ENCODE data around the gene VWA3B.
"Not testable (repeated sequence)": the region's sequence is repeated elsewhere in the genome, so short reads cannot be mapped to it uniquely, and the experiment has no call there.

Gene VWA3B

DNA sequence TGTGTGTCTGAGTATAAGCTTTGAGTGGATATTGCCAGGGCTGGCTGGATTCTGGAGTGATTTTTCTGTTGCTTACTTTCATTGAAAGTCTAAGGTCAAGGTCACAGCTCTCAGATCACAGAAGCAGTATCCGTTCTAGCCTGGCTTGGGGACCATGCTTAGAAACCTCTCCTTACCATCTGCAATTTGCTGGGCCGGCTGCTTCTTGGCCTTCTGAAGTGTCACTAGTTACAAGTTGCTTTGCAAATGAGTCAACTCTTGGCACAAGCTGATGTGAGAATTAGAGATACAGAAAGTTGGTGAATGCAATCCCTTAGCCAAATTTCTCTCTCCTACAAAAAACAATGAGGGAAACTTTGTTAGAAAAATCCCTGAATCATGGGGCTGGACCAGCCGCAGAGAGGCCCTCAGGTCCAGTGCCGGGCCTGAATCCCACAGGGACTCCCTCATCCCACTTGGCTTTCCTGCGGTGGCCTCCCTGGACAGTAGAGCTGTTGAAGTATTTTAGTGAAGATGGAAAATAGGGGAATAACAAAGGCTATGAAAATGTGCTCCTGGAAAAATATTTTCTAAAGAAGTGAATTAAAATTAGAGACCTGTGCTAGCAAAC lies 166.6 kb downstream of the VWA3B start:
- no peak for DNase-seq

DNA sequence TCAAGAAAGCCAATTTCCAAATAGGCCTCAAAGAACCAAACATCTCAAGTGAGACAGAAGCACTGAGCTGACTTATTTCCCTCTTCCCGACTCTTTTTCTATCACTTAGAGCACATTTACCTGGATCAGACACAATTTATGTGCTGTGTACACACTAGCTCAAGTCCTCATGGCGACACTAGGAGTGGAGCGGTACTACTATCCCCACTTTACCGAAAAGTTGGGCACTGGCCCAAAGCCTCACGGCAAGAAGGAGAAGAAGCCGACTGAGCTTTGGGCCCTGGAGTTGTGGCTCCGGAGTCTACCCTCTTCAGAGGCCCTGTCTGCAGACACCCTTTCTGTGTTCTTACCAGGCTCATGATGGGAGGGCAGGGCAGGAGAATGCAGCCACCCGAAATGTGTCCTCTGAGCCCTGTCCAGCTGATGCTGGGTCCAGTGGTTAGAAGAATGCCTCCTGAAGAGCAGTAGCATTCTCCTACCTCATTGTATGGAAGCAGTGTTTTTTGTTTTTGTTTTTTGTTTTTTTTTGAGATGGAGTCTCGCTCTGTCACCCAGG lies 167.6 kb downstream of the VWA3B start:
- no peak for DNase-seq

DNA sequence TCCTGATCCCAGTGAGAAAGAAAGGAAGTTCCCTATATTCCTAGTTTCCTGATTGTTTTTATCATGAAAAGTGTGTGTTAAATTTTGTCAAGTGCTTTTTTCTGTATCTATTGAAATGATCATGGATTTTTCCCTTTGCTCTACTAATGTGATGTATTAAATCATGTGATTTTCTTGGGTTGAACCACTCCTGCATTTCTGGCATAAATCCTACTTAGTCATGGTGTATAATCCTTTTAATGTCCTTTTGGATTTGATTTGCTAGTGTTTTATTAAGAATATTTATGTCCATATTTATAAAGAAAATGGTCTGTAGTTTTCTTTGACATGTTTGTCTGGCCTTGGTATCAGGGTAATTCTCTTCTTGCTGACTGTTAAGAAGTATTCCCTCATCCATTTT lies 171.9 kb downstream of the VWA3B start:
- DNase-seq = no peak

DNA sequence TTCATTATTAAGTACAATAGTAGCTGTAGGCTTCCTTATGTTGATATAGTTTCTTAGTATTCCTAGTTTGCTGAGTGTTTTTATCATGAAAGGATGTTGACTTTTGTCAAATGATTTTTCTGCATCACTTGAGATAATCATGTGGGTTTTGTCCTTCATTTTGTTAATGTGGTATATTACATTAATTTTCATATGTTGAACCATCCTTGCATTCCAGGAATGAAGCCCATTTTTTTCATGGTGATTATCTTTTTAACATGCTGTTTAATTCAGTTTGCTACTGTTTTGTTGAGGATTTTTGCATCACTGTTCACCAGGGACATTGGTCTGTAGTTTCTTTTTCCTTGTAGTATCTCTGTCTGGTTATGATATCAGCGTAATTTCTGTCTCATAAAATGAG lies 176.4 kb downstream of the VWA3B start:
- DNase-seq = no peak

DNA sequence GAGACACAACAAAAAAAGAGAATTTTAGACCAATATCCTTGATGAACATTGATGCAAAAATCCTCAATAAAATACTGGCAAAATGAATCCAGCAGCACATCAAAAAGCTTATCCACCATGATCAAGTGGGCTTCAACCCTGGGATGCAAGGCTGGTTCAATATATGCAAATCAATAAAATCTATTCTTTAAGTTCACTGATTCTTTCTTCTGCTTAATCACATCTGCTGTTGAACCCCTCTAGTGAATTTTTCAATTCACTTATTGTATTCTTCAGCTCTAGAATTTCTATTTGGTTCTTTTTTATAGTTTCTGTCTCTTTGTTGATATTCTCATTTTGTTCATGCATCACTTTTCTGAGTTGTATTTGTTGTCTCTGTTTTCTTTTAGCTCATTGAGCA lies 181.3 kb downstream of the VWA3B start:
- DNase-seq = not testable (repeated sequence)

DNA sequence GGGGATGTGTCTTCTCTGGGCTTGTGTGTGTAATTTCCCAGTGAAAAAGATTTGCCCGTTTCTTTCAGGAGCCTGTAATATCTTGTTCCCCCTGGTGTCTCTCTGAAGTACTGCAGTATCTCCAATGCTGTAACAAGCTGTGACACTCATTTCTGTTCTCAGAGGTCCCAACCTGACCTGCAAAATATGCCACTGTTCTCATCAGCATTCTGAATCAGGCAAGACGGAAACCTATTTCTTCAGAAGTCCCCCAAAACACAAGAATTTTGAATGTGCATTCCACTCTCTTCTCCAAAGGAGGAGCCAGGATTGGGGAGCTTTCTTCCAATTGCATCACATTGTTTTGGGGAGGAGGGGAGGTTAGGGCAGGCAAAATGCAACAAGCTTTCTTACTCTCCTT lies 182.3 kb downstream of the VWA3B start:
- peak; percentile 52 for DNase-seq

DNA sequence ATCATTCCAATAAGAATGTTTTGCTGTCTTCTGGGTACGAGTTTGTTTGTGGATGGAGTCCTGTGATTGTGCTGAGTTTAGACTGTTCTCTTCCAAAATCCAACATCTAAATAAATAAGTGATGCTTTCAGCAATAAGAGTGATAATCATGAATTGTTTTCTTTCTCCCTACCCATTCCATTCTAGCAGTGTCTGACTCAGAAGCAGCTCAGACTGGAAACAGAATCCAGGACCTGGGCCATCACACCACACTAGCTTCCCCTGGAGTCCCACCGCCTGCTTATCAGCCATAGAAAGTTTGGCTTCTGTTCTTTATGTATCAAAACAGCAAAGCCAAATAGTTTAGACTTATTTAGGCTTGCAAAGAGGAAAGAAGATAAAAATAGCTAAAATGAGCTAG lies 182.9 kb downstream of the VWA3B start:
- no peak for DNase-seq

DNA sequence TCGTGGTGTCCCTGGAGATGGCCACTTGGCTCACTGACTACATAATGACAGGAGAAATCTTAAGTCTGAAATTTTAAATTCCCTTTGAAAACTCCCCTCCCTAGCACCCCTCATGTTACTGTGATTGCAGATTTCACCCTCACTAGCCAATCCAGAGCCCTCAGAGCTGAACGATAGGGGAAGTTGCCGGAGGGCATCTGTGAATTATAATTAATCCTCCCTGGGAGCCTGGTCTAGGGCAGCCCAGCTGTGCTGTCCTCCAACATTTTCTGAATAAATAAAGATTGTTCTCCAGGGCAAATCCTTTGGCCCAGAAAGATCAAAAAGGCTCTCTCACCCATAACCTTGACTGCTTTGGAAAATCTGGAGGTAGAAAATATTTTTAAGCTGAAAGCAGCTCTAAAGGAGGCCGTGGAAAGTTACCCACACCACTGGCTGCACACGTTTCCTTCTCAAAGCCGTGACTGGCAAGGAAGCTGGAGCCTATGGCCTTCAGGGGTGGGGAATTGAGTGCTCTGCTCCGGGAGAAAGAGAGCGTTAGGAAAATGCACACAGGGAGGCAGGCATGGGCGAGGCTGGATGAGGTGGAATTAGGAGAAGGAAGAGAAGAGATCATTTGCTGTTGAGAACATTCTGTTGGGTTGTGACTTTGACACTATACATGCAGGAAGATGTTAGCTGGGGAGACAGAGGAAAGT lies 190.3 kb downstream of the VWA3B start:
- no peak for DNase-seq

DNA sequence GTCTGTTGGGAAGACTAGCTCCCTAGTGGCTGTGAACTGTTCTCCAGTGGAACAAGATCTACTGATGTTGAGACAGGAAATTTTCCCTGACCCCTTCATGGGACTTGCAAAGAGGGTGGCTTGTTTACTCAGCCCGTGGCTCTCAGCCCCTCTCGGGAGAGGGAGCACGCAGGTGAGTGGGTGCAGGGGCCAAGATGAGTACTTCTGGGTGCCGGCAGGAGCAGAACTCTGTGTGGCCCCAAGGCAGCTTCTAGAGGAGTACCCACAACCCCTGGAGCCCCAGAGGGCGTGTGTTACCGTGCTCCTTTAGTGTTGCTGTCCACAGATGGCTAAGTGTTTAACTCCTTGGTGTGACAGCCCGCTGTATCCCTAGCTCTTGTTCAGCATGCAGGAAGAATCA lies 191.1 kb downstream of the VWA3B start:
- DNase-seq = no peak

DNA sequence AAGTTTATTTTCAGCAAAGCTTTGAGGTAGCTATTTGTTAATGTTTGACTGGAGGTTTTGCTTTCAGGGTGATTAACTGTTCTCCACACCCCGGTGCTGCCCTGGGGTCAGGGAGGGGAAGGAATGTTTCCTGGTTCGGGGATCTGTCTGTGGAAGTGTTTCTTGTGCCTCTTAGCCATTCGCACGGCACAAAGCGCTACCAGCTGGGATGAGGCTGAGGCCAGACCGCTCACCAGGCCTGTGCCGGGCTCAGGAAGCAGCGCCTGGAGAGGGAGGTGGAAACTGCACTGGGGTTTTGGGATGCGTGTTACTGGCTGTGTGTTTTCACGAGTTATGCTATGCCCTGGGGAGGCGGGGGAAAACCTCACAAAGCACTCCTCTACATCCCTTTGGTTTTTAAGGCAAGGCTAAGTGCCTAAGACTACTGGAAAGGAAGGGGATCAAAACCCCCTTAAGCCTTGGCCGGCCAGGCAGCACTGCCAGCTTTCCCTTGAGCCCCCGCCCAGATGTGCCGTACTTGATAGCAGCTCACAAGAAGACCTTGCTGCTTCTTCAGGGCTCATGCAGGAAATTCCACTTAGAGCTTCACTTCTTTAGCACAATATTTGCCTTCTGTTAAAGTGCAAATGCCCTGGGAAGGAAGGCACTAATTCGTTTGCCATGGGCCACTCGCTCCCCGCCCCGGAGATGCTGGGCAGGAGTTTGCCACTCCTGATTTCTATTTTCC lies 193.6 kb downstream of the VWA3B start:
- no peak for DNase-seq

DNA sequence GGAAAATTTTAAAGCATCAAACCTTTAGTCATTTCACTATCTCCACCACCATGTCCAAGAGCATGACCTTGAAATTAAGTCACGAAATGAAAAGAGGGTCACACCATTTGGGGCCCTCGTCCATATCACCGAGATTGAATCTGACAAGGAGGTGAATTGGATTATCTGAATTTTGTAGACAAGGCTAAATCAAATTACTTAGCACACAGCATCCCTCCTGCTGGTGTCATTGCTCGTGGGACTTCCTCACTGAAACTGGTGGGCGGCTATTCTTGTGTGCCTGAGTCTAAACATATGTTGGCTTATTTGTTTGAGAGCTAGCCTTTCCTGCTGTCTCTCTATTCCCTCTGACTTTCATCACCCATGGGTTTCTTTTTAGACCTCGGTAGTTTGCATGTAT lies 194.6 kb downstream of the VWA3B start:
- DNase-seq = no peak

DNA sequence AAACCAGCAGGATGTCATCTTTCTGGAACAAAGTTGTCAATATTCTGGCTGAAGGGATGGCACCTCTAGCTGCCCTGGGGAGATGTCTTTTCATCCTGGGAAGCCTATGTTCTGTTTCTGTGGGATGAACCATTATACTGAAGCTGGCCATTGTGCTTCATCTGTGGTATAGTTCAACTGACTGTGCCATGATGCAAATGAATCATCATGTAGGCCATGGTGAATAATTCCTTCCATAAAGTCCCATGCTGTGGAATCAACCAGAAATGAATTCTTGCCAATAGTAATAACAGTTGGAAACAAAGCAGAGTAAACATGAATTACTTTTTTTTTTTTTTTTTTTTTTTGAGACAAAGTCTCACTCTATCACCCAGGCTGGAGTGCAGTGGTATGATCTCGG lies 195.1 kb downstream of the VWA3B start:
- no peak for DNase-seq

DNA sequence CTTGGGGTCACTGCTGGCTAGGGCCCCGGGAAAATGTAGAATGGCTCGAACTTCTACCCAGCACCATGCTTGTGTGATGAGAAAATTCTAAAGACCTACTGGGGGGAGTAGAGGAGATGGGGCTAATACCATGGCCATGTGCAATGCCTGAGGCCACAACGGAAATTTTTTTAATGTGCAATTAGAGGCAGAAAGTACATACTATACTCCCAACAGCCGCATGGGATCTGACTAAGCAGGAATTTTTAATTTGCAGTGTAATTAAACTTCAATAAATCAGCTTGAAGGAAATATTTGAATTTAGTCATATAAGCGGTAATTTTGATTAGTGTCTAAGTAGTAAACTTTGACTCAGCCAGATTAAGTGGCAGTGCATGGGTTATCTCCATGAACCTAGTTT lies 206.1 kb downstream of the VWA3B start:
- DNase-seq = no peak

DNA sequence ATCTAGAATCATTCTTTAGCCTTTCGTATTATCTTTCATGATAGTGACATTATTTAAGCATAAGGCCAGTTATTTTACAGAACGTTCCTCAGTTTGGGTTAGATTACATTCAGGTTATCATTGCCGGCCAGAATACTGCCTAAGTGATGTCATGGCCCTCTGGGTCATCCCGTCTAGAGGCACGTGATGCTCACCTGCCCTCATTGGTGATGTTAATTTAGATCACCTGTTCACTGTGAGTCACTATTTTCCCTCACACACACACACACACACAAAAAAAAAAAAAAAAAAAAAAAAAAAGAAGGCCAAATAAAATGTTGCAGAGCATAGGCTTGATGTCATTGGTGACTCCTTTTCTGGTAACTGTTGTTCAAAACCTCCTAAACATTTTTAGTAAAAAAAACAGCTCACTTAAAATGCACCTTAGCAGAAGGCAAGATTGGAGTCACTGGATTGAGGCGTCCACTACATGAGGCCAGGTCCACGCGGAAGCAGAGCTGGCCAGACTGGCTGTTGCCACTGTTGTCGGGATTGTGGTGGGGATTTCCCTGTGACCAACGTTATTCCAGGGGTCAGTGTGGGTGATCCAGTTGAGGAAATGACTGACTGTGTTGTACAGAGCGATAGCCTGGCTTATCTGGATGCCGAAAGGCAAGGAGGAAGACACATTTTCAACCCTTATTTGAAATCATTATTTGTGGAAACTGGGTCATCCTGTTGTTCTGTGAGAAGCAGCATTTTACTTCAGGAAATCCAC lies 207.1 kb downstream of the VWA3B start:
- DNase-seq = no peak

DNA sequence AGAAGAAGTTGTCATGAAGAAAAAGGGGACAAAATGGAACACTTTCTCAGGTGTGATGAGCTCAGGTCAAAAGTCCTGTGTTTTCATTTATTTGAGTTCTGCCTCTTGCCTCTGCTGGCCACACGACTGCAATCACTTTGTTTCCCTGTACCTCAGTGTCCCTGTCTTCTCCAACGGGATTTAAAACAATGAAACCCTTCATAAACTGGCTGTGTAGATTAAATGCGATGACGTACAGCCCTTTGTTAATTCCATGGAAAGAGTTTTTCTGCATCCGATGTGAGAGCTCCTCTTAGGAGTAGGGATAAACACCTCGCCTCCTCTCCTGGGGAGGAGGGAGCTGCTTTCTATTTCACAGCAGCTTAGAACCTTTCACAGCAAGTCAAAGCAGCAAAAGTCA lies 207.7 kb downstream of the VWA3B start:
- no peak for DNase-seq

DNA sequence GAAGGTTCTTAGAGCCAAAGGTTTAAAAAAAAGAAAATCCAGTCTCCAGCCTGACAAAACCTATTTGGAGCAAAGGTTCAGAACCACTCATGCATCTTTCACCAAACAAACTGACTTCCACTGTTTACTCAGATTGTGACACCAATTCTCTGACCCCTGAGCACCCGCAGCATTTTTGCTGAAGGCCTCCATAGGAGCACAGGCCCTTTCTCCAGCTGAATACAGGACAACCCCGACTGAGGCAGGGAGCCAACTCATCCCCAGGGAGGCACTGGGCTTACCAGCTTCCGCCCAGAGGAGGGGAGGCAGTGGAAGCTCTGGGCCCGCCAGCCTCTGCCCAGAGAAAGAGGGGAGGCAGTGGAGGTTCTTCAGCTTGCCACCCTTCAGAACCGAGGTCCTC lies 208.3 kb downstream of the VWA3B start:
- DNase-seq = no peak

DNA sequence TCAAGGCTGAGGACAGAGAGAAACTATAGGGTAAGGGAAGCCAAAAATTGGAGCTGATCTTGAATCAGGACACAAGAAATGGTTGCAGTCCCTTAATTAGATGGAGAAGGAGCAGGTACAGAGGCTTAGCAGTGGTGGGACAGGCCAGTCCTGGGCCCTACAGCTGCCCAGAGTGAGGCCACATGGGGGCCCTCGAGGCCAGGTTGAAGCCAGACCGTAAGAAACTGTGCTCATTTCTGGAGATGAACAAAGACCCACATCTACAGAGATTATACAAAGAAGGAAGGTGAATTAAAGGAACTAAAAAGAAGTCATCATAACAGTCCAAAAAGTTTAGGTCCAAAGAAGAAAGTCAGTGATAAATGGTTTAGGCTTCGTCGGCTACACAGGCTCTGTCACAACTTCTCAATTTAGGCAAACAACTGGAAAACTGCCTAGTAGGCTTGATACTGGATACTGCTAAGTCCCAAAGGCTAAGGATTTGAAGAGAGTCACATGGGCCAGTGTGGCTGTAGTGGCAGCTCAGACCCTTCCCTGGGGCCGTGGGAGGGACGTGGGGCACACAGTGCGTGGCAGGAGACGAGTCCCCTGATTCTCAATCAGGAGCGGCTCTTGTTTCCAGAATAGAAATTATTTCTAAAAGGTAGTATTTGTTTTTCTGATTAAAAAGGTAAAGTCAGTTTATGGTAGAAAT lies 208.9 kb downstream of the VWA3B start:
- no peak for DNase-seq

DNA sequence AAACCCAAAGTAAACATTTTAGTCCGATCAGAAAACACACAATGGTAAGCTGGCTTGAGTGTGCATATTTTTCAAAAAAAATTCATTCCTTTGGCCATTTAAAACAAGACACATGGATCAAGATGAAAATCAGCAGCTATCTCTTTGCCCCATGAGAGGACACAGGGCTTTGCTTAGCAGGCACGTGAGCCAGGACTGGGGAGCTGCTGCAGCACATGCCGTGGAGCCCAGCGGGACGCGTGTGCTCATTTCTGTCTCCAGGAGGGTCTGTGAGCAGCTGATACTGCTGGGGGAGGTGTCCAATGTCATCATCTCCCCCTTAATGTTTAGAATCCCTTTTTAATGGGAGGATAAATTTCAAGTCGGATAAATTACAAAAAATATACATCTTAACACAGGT lies 209.5 kb downstream of the VWA3B start:
- no peak for DNase-seq

DNA sequence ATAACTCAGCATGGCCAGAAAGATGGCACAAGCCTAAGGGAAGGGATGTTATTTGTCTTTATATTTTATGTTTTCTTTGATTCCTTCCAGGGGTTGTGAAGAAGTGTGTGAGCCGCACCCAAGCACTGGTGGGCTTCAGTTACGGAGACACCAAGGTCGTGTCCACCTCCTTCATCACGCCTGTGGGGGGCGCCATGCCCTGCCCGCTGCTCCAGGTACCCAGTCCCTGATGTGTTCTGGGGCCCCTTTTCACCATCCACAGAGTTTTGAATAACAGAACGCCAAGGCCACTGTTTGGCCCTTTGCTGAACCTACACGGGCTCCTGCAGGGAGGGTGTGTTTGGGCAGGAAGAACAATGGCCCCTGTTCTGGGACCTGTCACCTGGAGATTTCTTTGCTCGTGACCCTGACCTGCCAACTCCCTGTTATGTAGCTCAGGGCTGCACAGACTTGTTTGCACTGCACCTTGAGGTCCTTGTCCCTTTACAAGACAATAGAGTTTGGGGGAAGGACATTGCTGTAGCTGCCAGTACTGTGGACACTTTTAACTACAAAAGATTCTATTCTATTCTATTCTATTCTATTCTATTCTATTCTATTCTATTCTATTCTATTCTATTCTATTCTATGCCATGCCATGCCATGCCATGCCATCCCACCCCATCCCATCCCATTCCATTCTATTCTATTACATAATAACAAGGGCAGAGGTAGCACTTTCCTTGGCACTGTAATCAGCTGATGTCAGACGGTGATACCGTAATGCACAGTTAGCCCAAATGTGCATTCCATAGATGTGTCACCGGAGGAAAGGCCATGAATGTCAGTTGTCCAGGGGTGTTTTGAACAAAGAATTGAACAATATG lies 211.1 kb downstream of the VWA3B start:
- DNase-seq = no peak

DNA sequence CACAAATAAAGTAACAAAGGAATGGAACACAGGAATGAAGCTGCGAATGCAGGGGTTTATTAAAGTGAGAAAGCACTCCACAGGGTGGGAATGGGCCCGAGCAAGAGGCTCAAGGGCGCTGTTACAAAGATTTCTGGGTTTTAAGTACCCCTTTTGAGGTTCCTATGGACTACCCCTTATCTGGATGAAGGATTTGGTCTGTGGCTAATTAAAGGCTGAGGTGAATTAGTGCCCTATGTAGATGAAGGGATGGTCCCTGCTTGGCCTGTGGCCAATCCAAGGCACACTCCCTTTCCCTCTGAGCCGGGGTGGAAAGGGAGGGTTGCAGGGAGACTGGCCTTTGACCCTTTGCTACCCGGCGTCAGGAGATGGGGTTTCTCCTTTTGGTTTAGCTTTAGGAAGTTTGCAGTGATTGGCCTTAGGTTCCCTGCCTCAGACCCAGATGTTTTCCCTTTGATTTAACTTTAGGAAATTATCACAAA lies 211.8 kb downstream of the VWA3B start:
- no peak for DNase-seq

DNA sequence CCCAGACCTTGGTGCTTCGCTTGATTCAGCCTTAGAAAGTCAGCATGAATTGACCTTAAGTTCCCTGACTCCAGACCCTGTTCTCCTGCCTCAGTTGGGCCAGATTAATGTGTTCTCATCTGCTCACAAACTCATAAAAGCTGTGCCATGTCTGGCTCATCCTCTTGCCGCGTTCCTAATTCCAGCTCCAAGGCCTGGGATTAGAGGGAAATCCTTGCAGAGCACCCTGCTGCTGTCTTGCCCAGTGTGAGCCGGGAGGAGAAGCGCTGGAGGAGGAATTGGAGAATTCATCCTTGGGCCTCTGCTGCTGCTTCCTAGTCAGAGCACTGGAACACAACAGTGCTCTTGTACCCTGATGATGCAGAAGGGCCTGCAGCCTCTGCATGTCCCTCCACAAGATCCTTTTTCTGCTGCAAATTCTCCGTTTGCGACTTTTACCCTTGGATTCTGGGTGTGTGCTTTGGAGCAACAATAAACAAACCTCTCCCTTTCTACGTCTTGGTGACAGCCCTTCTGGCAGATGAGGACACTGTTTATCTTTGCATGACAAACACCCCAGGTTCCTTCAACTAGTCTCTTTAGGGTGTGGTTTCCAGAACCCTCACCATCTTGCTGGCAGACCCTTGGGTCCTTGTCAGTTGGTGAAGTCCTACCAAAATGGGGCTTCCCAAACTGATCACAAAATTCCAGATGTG lies 212.4 kb downstream of the VWA3B start:
- no peak for DNase-seq

All from NCI-H2171 treated with DMSO at 0.1 percent for 48 hours (cell line).